A549 (cell line): ENCODE data around the gene RAB3C.

Experiments
- EP300 ChIP-seq, 2 experiments: fragments of >200 bp; sonication (Bioruptor Twin); formaldehyde crosslinking; IDR thresholded peaks; 2 replicates in 1 of 2; 3 replicates in 1 of 2; pipeline ENCODE4 v1.6.1; 2016 to 2017
- HOXA7 ChIP-seq: fragments of 250-450 bp; sonication (Bioruptor Pico); IDR thresholded peaks from 2 replicates; pipeline ENCODE4 v1.5.0; 2020; ENCODE audit warnings: mild to moderate bottlenecking, moderate library complexity
- NR3C1 ChIP-seq: fragments of >200 bp; sonication (Bioruptor Twin); formaldehyde crosslinking; IDR thresholded peaks from 3 replicates; pipeline ENCODE4 v1.6.1; 2017
- TF ChIP-seq, protein P1 (sequence below): fragments of >200 bp; sonication (Bioruptor Twin); formaldehyde crosslinking; IDR thresholded peaks from 3 replicates; pipeline ENCODE4 v1.5.1; 2016
- TF ChIP-seq, protein P2 (sequence below): fragments of 150-350 bp; IDR thresholded peaks from 2 replicates; pipeline ENCODE4 v1.6.1; 2014; ENCODE audit warnings: low read depth, mild to moderate bottlenecking, low read length

DNA sequence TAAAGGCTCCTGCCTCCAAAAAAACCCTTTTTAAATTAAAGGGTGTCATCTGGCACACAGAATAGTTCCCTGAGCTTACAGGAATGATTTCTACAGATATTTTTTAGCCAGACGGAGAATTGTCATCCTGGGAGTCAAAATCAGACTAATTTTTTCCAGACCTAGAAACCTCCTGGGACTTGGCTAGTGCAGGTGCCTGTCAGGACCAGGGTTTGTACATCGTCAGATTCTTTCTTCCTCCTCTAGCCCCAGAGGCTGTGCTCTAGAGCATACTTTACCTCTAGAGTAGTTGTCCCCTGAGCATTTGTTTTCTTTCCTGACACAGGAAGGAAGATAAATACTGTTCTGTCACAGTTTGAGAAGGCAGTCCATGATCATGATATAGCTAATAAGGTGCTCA lies 52.5 kb downstream of the RAB3C start:
- no peak for TF ChIP-seq EP300 (IDR thresholded peaks at IDR 0.05)
- no peak for TF ChIP-seq NR3C1
- TF ChIP-seq, protein P1, sequence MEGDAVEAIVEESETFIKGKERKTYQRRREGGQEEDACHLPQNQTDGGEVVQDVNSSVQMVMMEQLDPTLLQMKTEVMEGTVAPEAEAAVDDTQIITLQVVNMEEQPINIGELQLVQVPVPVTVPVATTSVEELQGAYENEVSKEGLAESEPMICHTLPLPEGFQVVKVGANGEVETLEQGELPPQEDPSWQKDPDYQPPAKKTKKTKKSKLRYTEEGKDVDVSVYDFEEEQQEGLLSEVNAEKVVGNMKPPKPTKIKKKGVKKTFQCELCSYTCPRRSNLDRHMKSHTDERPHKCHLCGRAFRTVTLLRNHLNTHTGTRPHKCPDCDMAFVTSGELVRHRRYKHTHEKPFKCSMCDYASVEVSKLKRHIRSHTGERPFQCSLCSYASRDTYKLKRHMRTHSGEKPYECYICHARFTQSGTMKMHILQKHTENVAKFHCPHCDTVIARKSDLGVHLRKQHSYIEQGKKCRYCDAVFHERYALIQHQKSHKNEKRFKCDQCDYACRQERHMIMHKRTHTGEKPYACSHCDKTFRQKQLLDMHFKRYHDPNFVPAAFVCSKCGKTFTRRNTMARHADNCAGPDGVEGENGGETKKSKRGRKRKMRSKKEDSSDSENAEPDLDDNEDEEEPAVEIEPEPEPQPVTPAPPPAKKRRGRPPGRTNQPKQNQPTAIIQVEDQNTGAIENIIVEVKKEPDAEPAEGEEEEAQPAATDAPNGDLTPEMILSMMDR = no peak
- TF ChIP-seq HOXA7 = no peak
- TF ChIP-seq, protein P2, sequence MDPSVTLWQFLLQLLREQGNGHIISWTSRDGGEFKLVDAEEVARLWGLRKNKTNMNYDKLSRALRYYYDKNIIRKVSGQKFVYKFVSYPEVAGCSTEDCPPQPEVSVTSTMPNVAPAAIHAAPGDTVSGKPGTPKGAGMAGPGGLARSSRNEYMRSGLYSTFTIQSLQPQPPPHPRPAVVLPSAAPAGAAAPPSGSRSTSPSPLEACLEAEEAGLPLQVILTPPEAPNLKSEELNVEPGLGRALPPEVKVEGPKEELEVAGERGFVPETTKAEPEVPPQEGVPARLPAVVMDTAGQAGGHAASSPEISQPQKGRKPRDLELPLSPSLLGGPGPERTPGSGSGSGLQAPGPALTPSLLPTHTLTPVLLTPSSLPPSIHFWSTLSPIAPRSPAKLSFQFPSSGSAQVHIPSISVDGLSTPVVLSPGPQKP = no peak
